ENCODE measurements around the gene CBX2.

- TF ChIP-seq CTCF (IDR thresholded peaks at IDR 0.05; ENCODE audit: low read depth, low read length, poor library complexity, severe bottlenecking) (no peak), EZH2phosphoT487 (IDR thresholded peaks at IDR 0.05; ENCODE audit: borderline replicate concordance, low read length) (no peak)
These were observed 44.9 kb upstream of the CBX2 start for GRCh38 chr17:79732804-79733691.

Measured in DOHH2 (cell line).